Progenitor cell of endocrine pancreas (in vitro differentiated cells): ENCODE data around the gene DGKQ. TPM values are rescaled to one million over a fixed set of nuclear protein-coding genes. Genes with fewer than 3 reads are reported as not detected.
A peak's percentile ranks its signal among the peaks of the same experiment; 100 is the strongest.

ENCODE experiments used
- DNase-seq: peaks from one replicate; pipeline ENCODE4 v3.0.0; 2021; ENCODE audit warnings: low spot score; ENCODE audit not compliant: unreplicated experiment
- H3K27ac Mint-ChIP-seq: 2 replicates; pipeline ENCODE4 v1.8.0; 2021; ENCODE audit warnings: mild to moderate bottlenecking, moderate library complexity, mixed read lengths
- H3K27me3 Mint-ChIP-seq: 2 replicates; pipeline ENCODE4 v1.8.0; 2021; ENCODE audit warnings: mixed read lengths
- H3K36me3 Mint-ChIP-seq: 2 replicates; pipeline ENCODE4 v1.8.0; 2022; ENCODE audit warnings: mixed read lengths; ENCODE audit not compliant: insufficient read depth
- H3K4me1 Mint-ChIP-seq: 2 replicates; pipeline ENCODE4 v1.8.0; 2021; ENCODE audit warnings: low read depth, mixed read lengths
- H3K4me3 Mint-ChIP-seq: 2 replicates; pipeline ENCODE4 v1.8.0; 2021; ENCODE audit warnings: low read depth, mild to moderate bottlenecking, moderate library complexity, mixed read lengths
- H3K9me3 Mint-ChIP-seq: 2 replicates; pipeline ENCODE4 v1.8.0; 2021; ENCODE audit warnings: low read depth, mixed read lengths
- total RNA-seq: library from RNA; stranded (reverse); gene quantifications from 2 replicates; pipeline ENCODE4 v1.2.1, GENCODE V29; 2021
- TF ChIP-seq, protein P1 (sequence below): fragments of 200-600 bp; sonication (generic); IDR thresholded peaks from one replicate; pipeline ENCODE4 v1.5.0; 2021; ENCODE audit warnings: antibody characterized with exemption, mild to moderate bottlenecking; ENCODE audit not compliant: unreplicated experiment

DGKQ gene
- total RNA-seq, 1 donor from 2014 or later, result 24.9 TPM

DNA sequence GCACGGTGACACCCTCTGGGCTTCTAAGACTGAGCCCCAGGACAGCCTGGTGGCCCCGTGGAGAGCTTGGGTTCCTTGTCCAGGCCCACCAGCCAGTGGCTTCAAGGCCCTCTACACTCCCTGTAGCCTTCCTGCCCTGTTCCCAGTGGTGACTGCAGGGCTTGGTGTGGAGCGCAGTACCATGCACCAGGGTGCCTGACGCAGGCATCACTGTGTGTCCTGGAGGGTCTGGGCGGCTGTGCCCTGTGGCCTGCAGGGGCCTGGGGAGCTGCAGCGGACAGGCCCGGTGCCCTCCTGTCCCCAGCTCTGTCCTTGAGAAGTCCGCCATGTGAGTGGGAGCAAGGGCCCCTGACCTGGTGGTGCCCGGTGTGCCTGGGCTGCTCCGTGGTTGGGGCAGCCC is 42.4 kb upstream of the DGKQ start:
- Mint-ChIP-seq H3K4me3 (no peak overlapping the region), H3K27me3 (no peaks in the 10 kb centered on the region), H3K9me3 (no peaks in the 10 kb centered on the region), H3K4me1 (peaks cover 18% of the 10 kb centered on the region), H3K27ac (no peak overlapping the region), H3K36me3 (peaks cover 3% of the 10 kb centered on the region)
- TF ChIP-seq, protein P1, sequence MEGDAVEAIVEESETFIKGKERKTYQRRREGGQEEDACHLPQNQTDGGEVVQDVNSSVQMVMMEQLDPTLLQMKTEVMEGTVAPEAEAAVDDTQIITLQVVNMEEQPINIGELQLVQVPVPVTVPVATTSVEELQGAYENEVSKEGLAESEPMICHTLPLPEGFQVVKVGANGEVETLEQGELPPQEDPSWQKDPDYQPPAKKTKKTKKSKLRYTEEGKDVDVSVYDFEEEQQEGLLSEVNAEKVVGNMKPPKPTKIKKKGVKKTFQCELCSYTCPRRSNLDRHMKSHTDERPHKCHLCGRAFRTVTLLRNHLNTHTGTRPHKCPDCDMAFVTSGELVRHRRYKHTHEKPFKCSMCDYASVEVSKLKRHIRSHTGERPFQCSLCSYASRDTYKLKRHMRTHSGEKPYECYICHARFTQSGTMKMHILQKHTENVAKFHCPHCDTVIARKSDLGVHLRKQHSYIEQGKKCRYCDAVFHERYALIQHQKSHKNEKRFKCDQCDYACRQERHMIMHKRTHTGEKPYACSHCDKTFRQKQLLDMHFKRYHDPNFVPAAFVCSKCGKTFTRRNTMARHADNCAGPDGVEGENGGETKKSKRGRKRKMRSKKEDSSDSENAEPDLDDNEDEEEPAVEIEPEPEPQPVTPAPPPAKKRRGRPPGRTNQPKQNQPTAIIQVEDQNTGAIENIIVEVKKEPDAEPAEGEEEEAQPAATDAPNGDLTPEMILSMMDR, result no peak
- DNase-seq, result no peak

DNA sequence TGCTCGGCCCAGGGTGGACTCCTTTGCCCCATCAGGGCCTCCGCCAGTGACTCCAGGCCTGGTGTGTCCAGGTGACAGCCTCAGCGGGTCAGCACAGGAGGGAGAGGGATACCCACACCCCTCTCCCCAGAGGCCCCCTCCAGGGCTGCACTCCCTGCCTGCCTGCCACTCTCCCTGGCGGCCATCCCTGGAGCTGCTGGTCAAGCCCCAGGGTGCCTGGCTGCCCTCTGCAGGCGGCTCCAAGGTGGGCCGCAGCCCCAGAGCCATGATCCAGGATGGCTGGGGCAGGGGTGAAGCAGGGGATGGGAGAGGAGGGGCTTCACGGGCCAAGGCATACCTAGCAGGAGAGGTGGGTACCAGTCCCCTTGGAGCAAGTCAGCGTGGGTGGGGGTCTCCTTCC is 41.8 kb upstream of the DGKQ start:
- H3K4me3 Mint-ChIP-seq, result no peak overlapping the region
- DNase-seq, result no peak
- H3K27ac Mint-ChIP-seq, result no peak overlapping the region
- no peaks in the 10 kb centered on the region for H3K27me3 Mint-ChIP-seq
- peaks cover 23% of the 10 kb centered on the region for H3K4me1 Mint-ChIP-seq
- no peaks in the 10 kb centered on the region for H3K9me3 Mint-ChIP-seq
- TF ChIP-seq, protein P1, result peak; percentile 43
- peaks cover 3% of the 10 kb centered on the region for H3K36me3 Mint-ChIP-seq

DNA sequence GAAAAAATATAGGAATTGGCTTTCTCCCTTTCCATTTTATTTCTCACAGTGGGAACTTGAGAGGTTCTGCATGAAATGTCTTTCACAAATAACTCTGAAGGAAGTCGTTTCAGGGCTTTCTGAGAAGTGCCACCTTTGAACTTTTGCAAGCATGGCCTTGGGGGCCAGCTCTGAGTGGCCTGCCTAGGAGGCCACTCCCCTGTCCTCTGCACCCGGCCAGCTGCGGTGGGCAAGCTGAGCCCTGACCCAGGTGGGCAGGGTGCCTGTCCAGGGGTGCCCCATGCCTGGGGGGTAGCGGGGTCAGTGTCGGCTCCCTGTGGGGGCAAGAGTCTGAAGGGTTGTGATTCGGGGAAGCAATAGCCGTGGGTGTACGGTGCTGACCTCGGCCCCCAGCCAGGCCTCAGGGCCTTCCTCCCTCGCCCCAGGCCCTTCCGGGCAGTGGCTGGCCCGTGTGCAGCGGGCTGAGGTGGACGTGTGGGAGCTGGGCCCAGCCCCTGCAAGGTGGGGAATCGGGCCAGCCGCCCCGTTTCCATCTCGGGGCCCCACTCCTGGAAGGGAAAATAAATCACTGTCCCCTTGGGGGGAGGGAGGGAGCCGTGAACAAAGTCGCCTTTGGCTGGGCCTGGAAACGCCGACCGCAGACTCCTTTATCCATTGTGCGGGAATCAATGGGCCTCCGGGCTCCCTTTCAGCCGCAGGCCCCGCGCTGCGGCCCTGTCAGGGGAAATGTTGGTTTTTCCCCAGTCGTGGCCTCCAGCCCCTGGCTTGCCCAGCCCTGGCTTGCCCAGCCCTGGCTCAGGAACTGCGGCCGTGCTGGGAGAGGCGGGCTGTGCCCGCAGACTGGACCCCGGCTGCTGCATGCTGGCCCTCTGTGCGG is 41.2 kb upstream of the DGKQ start:
- Mint-ChIP-seq H3K36me3 (peaks cover 3% of the 10 kb centered on the region), H3K9me3 (no peaks in the 10 kb centered on the region), H3K27ac (no peak overlapping the region), H3K4me3 (peak overlapping the region; percentile 59), H3K27me3 (no peaks in the 10 kb centered on the region), H3K4me1 (peaks cover 23% of the 10 kb centered on the region)
- TF ChIP-seq, protein P1, result no peak
- no peak for DNase-seq

DNA sequence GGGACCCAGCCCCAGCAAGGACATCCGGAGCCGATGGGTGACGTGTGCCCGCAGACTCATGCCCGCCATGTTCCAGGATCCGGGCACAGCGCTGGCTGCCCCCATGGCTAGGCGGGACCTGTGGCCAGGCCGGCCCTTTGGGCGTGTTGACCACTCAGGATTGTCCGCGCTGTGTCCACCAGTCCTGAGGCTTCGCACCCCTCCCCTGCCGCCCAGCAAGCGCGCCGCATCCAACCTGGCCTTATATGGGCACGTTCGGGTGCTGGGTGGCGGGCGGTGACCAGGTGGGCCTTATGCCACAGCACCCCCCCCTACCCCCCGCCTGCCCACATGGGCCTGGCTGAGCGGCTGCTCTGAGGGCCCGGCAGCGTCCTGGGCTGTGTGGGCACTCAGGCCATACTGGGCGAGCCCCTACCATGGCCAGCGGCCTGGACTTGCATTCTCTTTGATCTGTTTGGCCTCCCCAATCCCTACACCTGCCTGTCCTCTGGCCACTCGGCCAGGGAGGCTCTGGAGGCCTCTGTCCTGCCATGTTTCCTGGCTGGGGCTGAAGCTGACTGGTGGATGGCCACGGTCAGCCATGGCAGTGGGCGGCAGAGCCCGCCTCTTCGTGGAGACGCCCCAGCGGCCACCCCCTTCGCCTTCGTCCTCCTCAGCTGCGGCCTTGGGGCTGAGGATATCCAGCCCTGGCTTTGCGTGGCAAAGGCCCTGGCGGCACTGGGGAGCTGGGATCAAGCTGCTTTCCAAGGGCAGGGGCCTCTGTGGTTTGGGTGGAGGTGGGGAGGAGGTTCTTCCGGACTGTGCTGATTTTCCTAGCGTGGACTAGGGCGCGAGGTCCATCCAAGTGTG is 40.1 kb upstream of the DGKQ start:
- TF ChIP-seq, protein P1, result no peak
- DNase-seq, result no peak
- H3K4me1 Mint-ChIP-seq, result peaks cover 21% of the 10 kb centered on the region
- H3K4me3 Mint-ChIP-seq, result peak overlapping the region; percentile 59
- H3K27ac Mint-ChIP-seq, result peak overlapping the region; percentile 71
- H3K27me3 Mint-ChIP-seq, result peaks cover 7% of the 10 kb centered on the region
- no peaks in the 10 kb centered on the region for H3K9me3 Mint-ChIP-seq
- H3K36me3 Mint-ChIP-seq, result peaks cover 5% of the 10 kb centered on the region

DNA sequence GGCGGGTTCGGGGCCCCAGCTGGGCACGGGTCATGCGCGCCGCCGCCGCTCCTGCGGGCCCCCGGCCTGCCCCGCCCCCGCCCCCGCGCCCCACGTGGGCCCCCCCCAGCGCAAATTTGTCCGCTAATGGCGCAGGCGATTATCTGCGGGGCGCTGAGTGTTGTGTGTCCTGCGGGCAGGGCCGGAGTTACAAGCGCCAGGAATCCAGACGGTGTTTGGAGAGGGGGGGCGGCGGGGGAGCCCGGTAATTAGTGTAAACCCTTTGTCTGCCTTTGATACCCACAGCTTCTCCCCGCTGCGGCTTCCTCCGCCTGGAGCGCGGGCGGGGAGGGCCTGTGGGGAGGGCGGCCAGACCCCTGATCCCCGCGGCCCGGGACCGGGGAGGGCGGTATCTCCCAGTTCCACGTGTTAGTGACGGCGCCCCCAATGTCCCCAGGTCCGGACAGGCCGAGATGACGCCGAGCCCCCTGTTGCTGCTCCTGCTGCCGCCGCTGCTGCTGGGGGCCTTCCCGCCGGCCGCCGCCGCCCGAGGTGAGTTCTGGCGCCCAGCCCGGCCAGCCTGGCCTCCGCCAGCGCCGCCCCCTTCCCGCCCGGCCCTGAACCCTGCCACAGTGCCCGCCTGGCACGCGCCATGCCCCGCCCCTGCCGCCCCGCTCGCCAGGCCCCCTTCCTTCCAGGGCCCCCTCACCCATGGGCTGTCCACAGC is 38.8 kb upstream of the DGKQ start:
- H3K4me3 Mint-ChIP-seq, result peak overlapping the region; percentile 70
- no peak for DNase-seq
- H3K27ac Mint-ChIP-seq, result no peak overlapping the region
- peaks cover 5% of the 10 kb centered on the region for H3K36me3 Mint-ChIP-seq
- TF ChIP-seq, protein P1, result no peak
- peaks cover 17% of the 10 kb centered on the region for H3K4me1 Mint-ChIP-seq
- H3K9me3 Mint-ChIP-seq, result no peaks in the 10 kb centered on the region
- peaks cover 20% of the 10 kb centered on the region for H3K27me3 Mint-ChIP-seq
